GM12801 (cell line): Measurements from ENCODE around the gene ANKRD30A.

Experiments used
- TF ChIP-seq, protein P1 (sequence below): IDR thresholded peaks from one replicate; pipeline ENCODE4 v1.5.1; 2011; ENCODE audit warnings: control low read depth; ENCODE audit not compliant: insufficient read length; ENCODE audit errors: extremely low read depth

ANKRD30A gene

GRCh38 chr10:37246637-37247036 lies 121.2 kb downstream of the ANKRD30A start:
- TF ChIP-seq, protein P1, sequence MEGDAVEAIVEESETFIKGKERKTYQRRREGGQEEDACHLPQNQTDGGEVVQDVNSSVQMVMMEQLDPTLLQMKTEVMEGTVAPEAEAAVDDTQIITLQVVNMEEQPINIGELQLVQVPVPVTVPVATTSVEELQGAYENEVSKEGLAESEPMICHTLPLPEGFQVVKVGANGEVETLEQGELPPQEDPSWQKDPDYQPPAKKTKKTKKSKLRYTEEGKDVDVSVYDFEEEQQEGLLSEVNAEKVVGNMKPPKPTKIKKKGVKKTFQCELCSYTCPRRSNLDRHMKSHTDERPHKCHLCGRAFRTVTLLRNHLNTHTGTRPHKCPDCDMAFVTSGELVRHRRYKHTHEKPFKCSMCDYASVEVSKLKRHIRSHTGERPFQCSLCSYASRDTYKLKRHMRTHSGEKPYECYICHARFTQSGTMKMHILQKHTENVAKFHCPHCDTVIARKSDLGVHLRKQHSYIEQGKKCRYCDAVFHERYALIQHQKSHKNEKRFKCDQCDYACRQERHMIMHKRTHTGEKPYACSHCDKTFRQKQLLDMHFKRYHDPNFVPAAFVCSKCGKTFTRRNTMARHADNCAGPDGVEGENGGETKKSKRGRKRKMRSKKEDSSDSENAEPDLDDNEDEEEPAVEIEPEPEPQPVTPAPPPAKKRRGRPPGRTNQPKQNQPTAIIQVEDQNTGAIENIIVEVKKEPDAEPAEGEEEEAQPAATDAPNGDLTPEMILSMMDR, result no peak

GRCh38 chr10:37263304-37263703 lies 137.9 kb downstream of the ANKRD30A start:
- TF ChIP-seq, protein P1, result no peak

DNA sequence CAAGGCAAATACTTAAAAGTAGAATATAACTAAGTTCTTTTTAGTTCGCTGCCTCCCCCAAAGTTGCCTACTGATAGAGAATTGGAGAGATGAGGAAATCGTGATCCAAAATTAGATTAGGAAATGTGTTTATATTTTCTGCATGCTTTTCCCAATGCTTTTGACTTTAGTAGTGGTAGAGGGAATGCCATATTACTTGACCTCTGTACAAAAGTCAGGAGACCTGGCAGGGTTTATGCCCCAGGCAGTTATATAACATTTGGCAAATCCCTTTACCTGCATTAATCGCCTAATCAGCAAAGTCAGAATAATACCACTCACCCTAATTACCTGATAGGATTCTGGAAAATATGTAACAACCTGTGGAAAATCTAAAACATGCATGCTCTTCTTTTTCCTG lies 142.9 kb downstream of the ANKRD30A start:
- TF ChIP-seq, protein P1, result no peak

GRCh38 chr10:37269554-37270256 lies 144.3 kb downstream of the ANKRD30A start:
- TF ChIP-seq, protein P1, result no peak

GRCh38 chr10:37275216-37275777 lies 149.9 kb downstream of the ANKRD30A start:
- TF ChIP-seq, protein P1, result no peak

DNA sequence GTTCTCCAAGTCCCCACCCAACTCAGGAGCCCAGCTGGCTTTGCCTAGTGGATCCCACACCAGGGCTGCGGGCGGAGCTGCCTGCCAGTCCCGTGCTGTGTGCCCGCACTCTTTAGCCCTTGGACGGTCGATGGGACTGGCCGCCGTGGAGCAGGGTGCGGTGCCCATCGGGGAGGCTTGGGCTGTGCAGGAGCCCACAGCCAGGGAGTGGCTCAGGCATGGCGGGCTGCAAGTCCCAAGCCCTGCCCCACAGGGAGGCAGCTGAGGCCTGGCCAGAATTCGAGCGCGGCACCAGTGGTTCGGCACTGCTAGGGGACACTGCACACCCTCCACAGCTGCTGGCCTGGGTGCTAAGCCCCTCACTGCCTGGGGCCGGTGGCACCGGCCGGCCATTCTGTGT lies 159.7 kb downstream of the ANKRD30A start:
- TF ChIP-seq, protein P1, result no peak

GRCh38 chr10:37289833-37290464 lies 164.6 kb downstream of the ANKRD30A start:
- TF ChIP-seq, protein P1, result no peak
